HG03064 (cell line): ENCODE results near the gene WDR27.

Experiments used
- ATAC-seq: cut with Tn5 transposase; IDR thresholded peaks from one replicate; pipeline ENCODE4 v1.9.1; 2021; ENCODE audit warnings: low read depth; ENCODE audit not compliant: unreplicated experiment

The WDR27 gene

GRCh38 chr6:169421586-169422264, 280.1 kb downstream of the WDR27 start:
- ATAC-seq = no peak

GRCh38 chr6:169420912-169421543, 280.8 kb downstream of the WDR27 start:
- no peak for ATAC-seq

- ATAC-seq = no peak
Measured at GRCh38 chr6:169417101-169417500, 284.7 kb downstream of the WDR27 start.

- ATAC-seq = no peak
Measured at GRCh38 chr6:169416249-169416648, 285.6 kb downstream of the WDR27 start.

- no peak for ATAC-seq
Measured at GRCh38 chr6:169415179-169415578, 286.6 kb downstream of the WDR27 start.

GRCh38 chr6:169411722-169412121, 290.1 kb downstream of the WDR27 start:
- no peak for ATAC-seq

GRCh38 chr6:169411296-169411695, 290.5 kb downstream of the WDR27 start:
- ATAC-seq = no peak

GRCh38 chr6:169409742-169410312, 292.0 kb downstream of the WDR27 start:
- no peak for ATAC-seq

GRCh38 chr6:169407325-169407724, 294.5 kb downstream of the WDR27 start:
- no peak for ATAC-seq
